ENCODE results near the gene CDC45.
A peak's percentile ranks its signal among the peaks of the same experiment; 100 is the strongest.

CDC45 gene

GRCh38 chr22:19463491-19464469, 15.9 kb upstream of the CDC45 start:
- intact Hi-C loops (cut with DNase I): no loop called here
- DNase-seq: no peak

GRCh38 chr22:19464546-19464945, 15.2 kb upstream of the CDC45 start:
- DNase-seq: no peak
- intact Hi-C loops (cut with DNase I): no loop called here

GRCh38 chr22:19464975-19465374, 14.7 kb upstream of the CDC45 start:
- intact Hi-C loops (cut with DNase I): no loop called here
- DNase-seq: no peak

GRCh38 chr22:19466126-19466716, 13.5 kb upstream of the CDC45 start:
- intact Hi-C loops (cut with DNase I): no loop called here
- no peak for DNase-seq

- DNase-seq: peak in 1 of 42 donors; percentile 52
- intact Hi-C loops (cut with DNase I): no loop called here
Measured at GRCh38 chr22:19466848-19467752, 12.6 kb upstream of the CDC45 start.

GRCh38 chr22:19467912-19468311, 11.8 kb upstream of the CDC45 start:
- no peak for DNase-seq
- intact Hi-C loops (cut with DNase I): no loop called here

GRCh38 chr22:19469421-19469820, 10.3 kb upstream of the CDC45 start:
- intact Hi-C loops (cut with DNase I): no loop called here
- DNase-seq: no peak

GRCh38 chr22:19470010-19470409, 9.7 kb upstream of the CDC45 start:
- intact Hi-C loops (cut with DNase I): no loop called here
- DNase-seq: no peak

- no peak for DNase-seq
- intact Hi-C loops (cut with DNase I): no loop called here
Measured at GRCh38 chr22:19471572-19471971, 8.1 kb upstream of the CDC45 start.

GRCh38 chr22:19472233-19472632, 7.5 kb upstream of the CDC45 start:
- intact Hi-C loops (cut with DNase I): no loop called here
- no peak for DNase-seq

GRCh38 chr22:19473578-19473977, 6.1 kb upstream of the CDC45 start:
- DNase-seq: no peak
- intact Hi-C loops (cut with DNase I): no loop called here

- no peak for DNase-seq
- intact Hi-C loops (cut with DNase I): loop anchor here (5.0 kb wide), 1 partner anchor 44 kb away; the partner anchor contains the start of genes HIRA and MRPL40
Measured at GRCh38 chr22:19476023-19476422, 3.7 kb upstream of the CDC45 start.

GRCh38 chr22:19477321-19478044, 2.2 kb upstream of the CDC45 start:
- intact Hi-C loops (cut with DNase I): loop anchor here (5.0 kb wide), 1 partner anchor 45 kb away; the partner anchor contains the start of genes HIRA and MRPL40
- no peak for DNase-seq

- intact Hi-C loops (cut with DNase I): loop anchor here (5.0 kb wide), 1 partner anchor 46 kb away; the partner anchor contains the start of genes HIRA and MRPL40
- no peak for DNase-seq
Measured at GRCh38 chr22:19478045-19478900, 1.4 kb upstream of the CDC45 start.

- intact Hi-C loops (cut with DNase I): loop anchor here (5.0 kb wide), 1 partner anchor 47 kb away; the partner anchor contains the start of genes HIRA and MRPL40
- DNase-seq: peak; percentile 59 to 92 (median 84)
Measured at GRCh38 chr22:19478901-19479354, 792 bp upstream of the CDC45 start, which contains the start of gene UFD1. TSS of gene UFD1 (minus strand) at chr22:19479193. CDS start at chr22:19479085, 108 bp downstream.

GRCh38 chr22:19480173-19480568, 451 bp downstream of the CDC45 start:
- intact Hi-C loops (cut with DNase I): no loop called here
- DNase-seq: peak in 1 of 42 donors; percentile 14

- no peak for DNase-seq
- intact Hi-C loops (cut with DNase I): no loop called here
Measured at GRCh38 chr22:19480789-19481188, 1.1 kb downstream of the CDC45 start.

Data from head of caudate nucleus (tissue), 42 donors.